ENCODE measurements around the gene PPP3CA. TPM values are rescaled to one million over a fixed set of nuclear protein-coding genes. Genes with fewer than 3 reads are reported as not detected.

The PPP3CA gene
- total and polyA plus RNA-seq, 9 donors: 19.4 to 47.9 (median 37.9) TPM

DNA sequence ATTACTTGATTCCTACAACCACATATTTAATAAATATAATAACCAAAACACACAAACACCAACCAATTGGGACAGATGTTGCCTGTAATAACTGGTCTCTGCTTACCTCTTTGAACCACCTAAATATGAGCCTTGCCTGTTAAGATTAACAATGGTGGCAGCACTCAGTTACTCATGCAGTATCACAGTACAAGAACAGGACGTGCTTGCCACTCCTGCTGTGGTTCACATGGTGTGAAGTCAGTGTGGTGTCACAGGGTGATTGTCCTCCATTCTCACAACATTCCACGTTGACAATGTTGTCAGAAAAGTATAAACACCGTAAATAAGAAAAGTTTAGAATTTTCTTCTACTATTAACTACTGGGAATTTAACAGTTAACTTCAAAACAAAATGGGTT is 365.0 kb downstream of the PPP3CA start:
- H3K4me1 ChIP-seq (ENCODE audit: insufficient read depth): peaks cover 2% of the 10 kb centered on the region
- TF ChIP-seq, protein P1, sequence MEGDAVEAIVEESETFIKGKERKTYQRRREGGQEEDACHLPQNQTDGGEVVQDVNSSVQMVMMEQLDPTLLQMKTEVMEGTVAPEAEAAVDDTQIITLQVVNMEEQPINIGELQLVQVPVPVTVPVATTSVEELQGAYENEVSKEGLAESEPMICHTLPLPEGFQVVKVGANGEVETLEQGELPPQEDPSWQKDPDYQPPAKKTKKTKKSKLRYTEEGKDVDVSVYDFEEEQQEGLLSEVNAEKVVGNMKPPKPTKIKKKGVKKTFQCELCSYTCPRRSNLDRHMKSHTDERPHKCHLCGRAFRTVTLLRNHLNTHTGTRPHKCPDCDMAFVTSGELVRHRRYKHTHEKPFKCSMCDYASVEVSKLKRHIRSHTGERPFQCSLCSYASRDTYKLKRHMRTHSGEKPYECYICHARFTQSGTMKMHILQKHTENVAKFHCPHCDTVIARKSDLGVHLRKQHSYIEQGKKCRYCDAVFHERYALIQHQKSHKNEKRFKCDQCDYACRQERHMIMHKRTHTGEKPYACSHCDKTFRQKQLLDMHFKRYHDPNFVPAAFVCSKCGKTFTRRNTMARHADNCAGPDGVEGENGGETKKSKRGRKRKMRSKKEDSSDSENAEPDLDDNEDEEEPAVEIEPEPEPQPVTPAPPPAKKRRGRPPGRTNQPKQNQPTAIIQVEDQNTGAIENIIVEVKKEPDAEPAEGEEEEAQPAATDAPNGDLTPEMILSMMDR (IDR thresholded peaks at IDR 0.05): no peak
- TF ChIP-seq EP300 (IDR thresholded peaks at IDR 0.05) (no peak), POLR2A (IDR thresholded peaks at IDR 0.05) (no peak)
- H3K4me3 ChIP-seq: no peak overlapping the region
- DNase-seq: no peak
- no peaks in the 10 kb centered on the region for H3K36me3 ChIP-seq
- H3K27ac ChIP-seq: no peak overlapping the region
- H3K27me3 ChIP-seq: no peaks in the 10 kb centered on the region
- WGBS, 3 donors: 77 to 83% (median 80%) methylated on average over 3 of the region's 3 CpGs
- intact Hi-C loops (cut with DNase I): no loop called here
- H3K9me3 ChIP-seq: no peaks in the 10 kb centered on the region

DNA sequence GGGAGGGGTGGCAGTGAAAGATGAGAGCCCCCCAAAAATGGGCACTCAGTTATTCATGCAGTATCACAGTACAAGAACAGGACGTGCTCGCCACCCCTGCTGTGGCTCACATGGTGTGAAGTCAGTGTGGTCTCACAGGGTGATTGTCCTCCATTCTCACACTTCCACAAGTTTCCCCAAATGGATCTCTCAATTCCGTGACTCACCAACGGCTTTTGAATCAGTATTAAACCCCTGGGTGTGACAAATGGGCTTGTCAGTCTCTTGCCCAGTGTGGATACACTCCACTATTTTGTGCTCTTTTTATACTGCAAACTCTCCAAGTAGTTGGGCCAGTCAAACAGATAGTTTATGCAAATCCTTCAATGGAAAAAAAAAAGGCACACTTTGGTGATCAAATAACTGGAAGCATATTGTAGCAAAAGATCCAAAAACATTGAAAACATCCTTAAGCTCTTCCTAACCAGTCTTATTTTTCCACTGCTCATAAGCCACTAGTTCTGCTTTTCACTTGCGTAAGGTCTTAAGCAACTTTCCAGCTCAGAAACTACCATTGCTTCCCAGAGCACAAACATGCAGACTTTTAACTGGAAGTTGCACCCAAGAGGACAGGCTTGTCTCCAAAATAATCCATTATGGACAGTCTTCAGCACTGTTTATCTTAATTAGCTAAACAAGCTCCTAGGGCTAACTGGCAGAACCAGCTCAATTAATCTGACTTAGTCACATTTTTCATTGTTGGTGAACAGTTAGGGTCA is 365.7 kb downstream of the PPP3CA start:
- TF ChIP-seq, protein P1 (IDR thresholded peaks at IDR 0.05): no peak
- TF ChIP-seq EP300 (IDR thresholded peaks at IDR 0.05) (no peak), POLR2A (IDR thresholded peaks at IDR 0.05) (no peak)
- DNase-seq: no peak
- Histone ChIP-seq H3K4me1 (ENCODE audit: insufficient read depth) (peaks cover 2% of the 10 kb centered on the region), H3K27me3 (no peaks in the 10 kb centered on the region), H3K27ac (no peak overlapping the region), H3K36me3 (no peaks in the 10 kb centered on the region), H3K4me3 (no peak overlapping the region), H3K9me3 (no peaks in the 10 kb centered on the region)
- intact Hi-C loops (cut with DNase I): no loop called here
- WGBS, 3 donors: 70 to 93% (median 89%) methylated on average over 5 of the region's 5 CpGs

DNA sequence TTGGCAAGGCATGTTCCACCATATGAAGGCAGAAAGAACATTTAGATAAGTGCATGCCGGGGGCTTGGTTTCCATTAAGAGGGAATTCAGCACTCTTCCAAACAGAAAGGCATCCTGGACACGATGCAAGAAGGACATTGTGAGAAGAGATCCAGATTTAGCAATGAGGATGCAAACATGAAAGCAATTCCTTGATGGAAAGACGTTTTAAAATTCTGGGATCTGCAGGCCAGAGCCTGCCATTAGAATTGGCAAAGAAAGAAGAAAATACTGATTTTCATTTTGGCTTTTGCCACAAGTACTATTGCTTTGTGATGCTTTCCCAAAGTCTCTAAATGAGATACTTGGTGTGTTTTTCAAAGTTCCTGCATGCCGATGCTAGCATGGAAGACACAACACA is 367.6 kb downstream of the PPP3CA start:
- 14 to 47% (median 27%) methylated on average over 4 of the region's 4 CpGs for WGBS, 3 donors
- no peak for DNase-seq
- Histone ChIP-seq H3K4me1 (ENCODE audit: insufficient read depth) (peaks cover 2% of the 10 kb centered on the region), H3K9me3 (no peaks in the 10 kb centered on the region), H3K4me3 (no peak overlapping the region), H3K36me3 (no peaks in the 10 kb centered on the region), H3K27me3 (no peaks in the 10 kb centered on the region), H3K27ac (no peak overlapping the region)
- intact Hi-C loops (cut with DNase I): no loop called here
- TF ChIP-seq POLR2A (IDR thresholded peaks at IDR 0.05): no peak
- no peak for TF ChIP-seq EP300 (IDR thresholded peaks at IDR 0.05)
- TF ChIP-seq, protein P1 (IDR thresholded peaks at IDR 0.05): no peak

DNA sequence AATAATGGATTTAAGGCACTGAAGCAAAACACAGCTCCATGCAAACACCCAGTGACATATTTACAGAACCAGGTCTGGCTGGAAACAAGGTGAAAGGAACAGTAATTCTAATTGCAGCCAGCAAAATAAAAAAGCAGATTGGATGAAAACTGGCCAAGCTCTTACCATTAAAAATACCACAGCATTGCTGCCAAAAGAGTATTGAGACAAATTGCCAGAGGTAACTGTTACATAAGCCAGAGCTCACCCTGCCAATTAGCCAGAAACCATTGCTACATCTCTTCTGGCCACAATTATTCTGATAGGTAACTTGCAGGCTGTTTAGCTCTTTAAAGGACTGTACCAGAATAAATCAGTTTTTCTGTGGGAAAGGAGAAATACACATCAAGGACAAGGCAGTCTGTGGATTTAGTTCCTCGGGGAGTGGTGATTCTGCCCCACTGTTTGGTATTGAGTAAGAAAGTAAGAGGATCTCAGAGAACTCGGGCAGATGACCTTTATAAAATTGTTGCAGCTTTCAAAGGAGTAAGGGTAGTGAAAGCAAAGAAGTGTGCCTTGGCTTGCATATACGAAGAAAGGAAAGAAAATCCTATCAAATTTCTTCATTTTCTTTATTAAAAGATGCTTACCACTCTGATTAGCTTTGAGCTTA is 369.5 kb downstream of the PPP3CA start:
- intact Hi-C loops (cut with DNase I): no loop called here
- 39 to 49% (median 47%) methylated on average over 3 of the region's 3 CpGs for WGBS, 3 donors
- no peak overlapping the region for H3K27ac ChIP-seq
- H3K4me1 ChIP-seq (ENCODE audit: insufficient read depth): peaks cover 2% of the 10 kb centered on the region
- no peak overlapping the region for H3K4me3 ChIP-seq
- no peak for DNase-seq
- H3K36me3 ChIP-seq: no peaks in the 10 kb centered on the region
- TF ChIP-seq EP300 (IDR thresholded peaks at IDR 0.05): no peak
- TF ChIP-seq POLR2A (IDR thresholded peaks at IDR 0.05): no peak
- TF ChIP-seq, protein P1 (IDR thresholded peaks at IDR 0.05): no peak
- H3K9me3 ChIP-seq: no peaks in the 10 kb centered on the region
- H3K27me3 ChIP-seq: no peaks in the 10 kb centered on the region
